H9 (cell line): ENCODE results near the gene TENM4. TPM values are rescaled to one million over a fixed set of nuclear protein-coding genes. Genes with fewer than 3 reads are reported as not detected.

Source experiments
- DNase-seq: peaks from one replicate; pipeline ENCODE4 v3.0.0-alpha.2; 2017
- H2AFZ ChIP-seq: one replicate; pipeline ENCODE4 v1.6.1; 2013; ENCODE audit warnings: mild to moderate bottlenecking, low read length, control low read depth, moderate library complexity
- H2AK5ac ChIP-seq: 2 replicates; pipeline ENCODE4 v1.6.1; 2013; ENCODE audit warnings: low read length, control low read depth, mixed read lengths; ENCODE audit not compliant: insufficient read length
- H2BK120ac ChIP-seq: one replicate; pipeline ENCODE4 v1.6.1; 2013; ENCODE audit warnings: low read depth, mild to moderate bottlenecking, low read length, control low read depth, inconsistent platforms; ENCODE audit not compliant: poor library complexity, severe bottlenecking
- H2BK12ac ChIP-seq: 2 replicates; pipeline ENCODE4 v1.6.1; 2013; ENCODE audit warnings: low read length, control low read depth, mixed read lengths, low read depth; ENCODE audit not compliant: insufficient read length
- H2BK15ac ChIP-seq: 2 replicates; pipeline ENCODE4 v1.6.1; 2013; ENCODE audit warnings: low read depth, low read length, control low read depth
- H2BK20ac ChIP-seq: one replicate; pipeline ENCODE4 v1.6.1; 2013; ENCODE audit warnings: low read depth, mild to moderate bottlenecking, low read length, control low read depth, inconsistent platforms; ENCODE audit not compliant: poor library complexity, severe bottlenecking
- H2BK5ac ChIP-seq: 2 replicates; pipeline ENCODE4 v1.6.1; 2013; ENCODE audit warnings: low read length, control low read depth, mixed read lengths; ENCODE audit not compliant: insufficient read length
- H3K14ac ChIP-seq: 2 replicates; pipeline ENCODE4 v1.6.1; 2013; ENCODE audit warnings: low read length, control low read depth; ENCODE audit not compliant: insufficient read depth
- H3K18ac ChIP-seq: 2 replicates; pipeline ENCODE4 v1.6.1; 2013; ENCODE audit warnings: low read depth, mild to moderate bottlenecking, mixed read lengths, low read length, control low read depth; ENCODE audit not compliant: insufficient read length
- H3K23ac ChIP-seq: 2 replicates; pipeline ENCODE4 v1.6.1; 2013; ENCODE audit warnings: low read length, control low read depth, mixed read lengths, low read depth; ENCODE audit not compliant: insufficient read length
- H3K23me2 ChIP-seq: 2 replicates; pipeline ENCODE4 v1.6.1; 2013; ENCODE audit warnings: low read depth, mild to moderate bottlenecking, mixed read lengths, low read length, control low read depth; ENCODE audit not compliant: insufficient read length, poor library complexity, severe bottlenecking
- H3K27ac ChIP-seq: 2 replicates; pipeline ENCODE4 v1.5.1; 2013; ENCODE audit warnings: low read length, control low read depth, mixed read lengths, low read depth; ENCODE audit not compliant: insufficient read length
- H3K27me3 ChIP-seq: 2 replicates; pipeline ENCODE4 v1.6.1; 2013; ENCODE audit warnings: low read length, control low read depth, inconsistent platforms; ENCODE audit not compliant: insufficient read depth
- H3K4ac ChIP-seq: 2 replicates; pipeline ENCODE4 v1.6.1; 2013; ENCODE audit warnings: low read depth, mild to moderate bottlenecking, control low read depth, inconsistent platforms, low read length, moderate library complexity
- H3K4me1 ChIP-seq: 2 replicates; pipeline ENCODE4 v1.6.1; 2013; ENCODE audit warnings: low read length, control low read depth, inconsistent platforms; ENCODE audit not compliant: insufficient read depth
- H3K4me2 ChIP-seq: 2 replicates; pipeline ENCODE4 v1.6.1; 2013; ENCODE audit warnings: low read length, control low read depth, mixed read lengths; ENCODE audit not compliant: insufficient read length, insufficient read depth
- H3K56ac ChIP-seq: 2 replicates; pipeline ENCODE4 v1.6.1; 2013; ENCODE audit warnings: low read depth, mild to moderate bottlenecking, mixed read lengths, low read length, control low read depth; ENCODE audit not compliant: insufficient read length
- H3K79me1 ChIP-seq: 2 replicates; pipeline ENCODE4 v1.6.1; 2013; ENCODE audit warnings: low read depth, mild to moderate bottlenecking, moderate library complexity, low read length, control low read depth, inconsistent platforms; ENCODE audit not compliant: insufficient read depth, poor library complexity, severe bottlenecking
- H3K79me2 ChIP-seq: 2 replicates; pipeline ENCODE4 v1.6.1; 2013; ENCODE audit warnings: low read length, control low read depth, inconsistent platforms; ENCODE audit not compliant: insufficient read depth
- H3K9ac ChIP-seq: 2 replicates; pipeline ENCODE4 v1.6.1; 2013; ENCODE audit warnings: low read length, control low read depth, mixed read lengths; ENCODE audit not compliant: insufficient read length; ENCODE audit errors: extremely low read depth
- H3K9me3 ChIP-seq: one replicate; pipeline ENCODE4 v1.6.1; 2013; ENCODE audit warnings: low read depth, low read length, inconsistent platforms; ENCODE audit not compliant: control insufficient read depth
- H3T11ph ChIP-seq: one replicate; pipeline ENCODE4 v1.6.1; 2013; ENCODE audit warnings: mild to moderate bottlenecking, low read length, control low read depth, inconsistent platforms
- H4K20me1 ChIP-seq: one replicate; pipeline ENCODE4 v1.6.1; 2013; ENCODE audit not compliant: control insufficient read depth, insufficient read length, insufficient read depth
- H4K5ac ChIP-seq: 2 replicates; pipeline ENCODE4 v1.6.1; 2013; ENCODE audit warnings: low read depth, mild to moderate bottlenecking, mixed read lengths, low read length, control low read depth; ENCODE audit not compliant: insufficient read length
- H4K8ac ChIP-seq: replicated peaks from 2 replicates; pipeline ENCODE4 v1.6.1; 2013; ENCODE audit warnings: low read length, control low read depth, mixed read lengths, low read depth; ENCODE audit not compliant: insufficient read length
- H4K91ac ChIP-seq: 2 replicates; pipeline ENCODE4 v1.6.1; 2013; ENCODE audit warnings: low read depth, mild to moderate bottlenecking, moderate library complexity, mixed read lengths, low read length, control low read depth; ENCODE audit not compliant: insufficient read length
- H3K27ac Mint-ChIP-seq, 3 experiments: 2 replicates in 2 of 3; 3 replicates in 1 of 3; pipeline ENCODE4 v1.8.0; 2020 to 2021; ENCODE audit warnings: mixed read lengths in 3 of 3, mild to moderate bottlenecking in 1 of 3, moderate library complexity in 1 of 3
- H3K27me3 Mint-ChIP-seq: 2 replicates; pipeline ENCODE4 v1.8.0; 2021; ENCODE audit warnings: low read depth, mild to moderate bottlenecking, moderate library complexity, mixed read lengths
- H3K36me3 Mint-ChIP-seq, 3 experiments: 2 replicates in 2 of 3; 3 replicates in 1 of 3; pipeline ENCODE4 v1.8.0; 2020 to 2021; ENCODE audit warnings: low read depth in 3 of 3, mixed read lengths in 3 of 3; ENCODE audit not compliant: insufficient read depth in 1 of 3
- H3K4me1 Mint-ChIP-seq, 2 experiments: 2 replicates each; pipeline ENCODE4 v1.8.0; 2020; ENCODE audit warnings: mixed read lengths in 2 of 2
- H3K4me3 Mint-ChIP-seq, 2 experiments: 2 replicates in 1 of 2; 3 replicates in 1 of 2; pipeline ENCODE4 v1.8.0; 2020 to 2021; ENCODE audit warnings: mild to moderate bottlenecking in 2 of 2, mixed read lengths in 2 of 2, moderate library complexity in 1 of 2
- H3K9me3 Mint-ChIP-seq, 2 experiments: 2 replicates in 1 of 2; 3 replicates in 1 of 2; pipeline ENCODE4 v1.8.0; 2020; ENCODE audit warnings: mild to moderate bottlenecking in 2 of 2, mixed read lengths in 2 of 2, moderate library complexity in 1 of 2
- CTCF ChIP-seq: fragments of 200-600 bp; sonication (generic); conservative IDR thresholded peaks from 3 replicates; pipeline ENCODE4 v1.8.0; 2021; ENCODE audit warnings: antibody characterized with exemption, mild to moderate bottlenecking
- WGBS: extraction: QIAGEN DNeasy Blood & Tissue Kit; methylation state at CpG from one replicate; pipeline ENCODE4 v1.1.7; 2013; ENCODE audit warnings: missing lambda C conversion rate, low lambda C conversion rate, mixed read lengths; ENCODE audit not compliant: insufficient read length; ENCODE audit errors: extremely low coverage; 5-methylcytosine and 5-hydroxymethylcytosine counted together
- total RNA-seq: library from RNA; stranded (reverse); gene quantifications from 2 replicates; pipeline ENCODE4 v1.2.1, GENCODE V29; 2021

Gene TENM4
- total RNA-seq, 1 experiment from 2014 or later, result 4.6 TPM

GRCh38 chr11:78910322-78910721 lies 530.5 kb downstream of the TENM4 start:
- Histone ChIP-seq H2BK15ac (no peak overlapping the region), H4K91ac (no peak overlapping the region), H3K79me2 (no peaks in the 10 kb centered on the region), H3T11ph (no peak overlapping the region), H3K18ac (no peak overlapping the region), H2AFZ (no peak overlapping the region), H2BK12ac (no peak overlapping the region), H4K8ac (no peak overlapping the region), H3K4ac (no peak overlapping the region), H3K79me1 (no peaks in the 10 kb centered on the region), H3K9me3 (no peaks in the 10 kb centered on the region), H3K56ac (no peak overlapping the region), H3K4me2 (no peak overlapping the region), H3K4me1 (no peaks in the 10 kb centered on the region), H2BK120ac (no peak overlapping the region), H2BK20ac (no peak overlapping the region), H4K20me1 (no peaks in the 10 kb centered on the region), H3K23ac (no peak overlapping the region), H2AK5ac (no peak overlapping the region), H3K23me2 (no peaks in the 10 kb centered on the region), H2BK5ac (no peak overlapping the region), H3K27ac (no peak overlapping the region), H3K27me3 (no peaks in the 10 kb centered on the region), H3K14ac (no peak overlapping the region), H4K5ac (no peak overlapping the region), H3K9ac (no peak overlapping the region)
- Mint-ChIP-seq H3K9me3 (no peaks in the 10 kb centered on the region), H3K27me3 (peaks cover 18% of the 10 kb centered on the region), H3K4me1 (peaks cover 4 to 12% of the 10 kb centered on the region in 2 experiments), H3K27ac (no peak overlapping the region), H3K36me3 (no peaks in the 10 kb centered on the region), H3K4me3 (no peak overlapping the region)
- no peak for TF ChIP-seq CTCF
- no peak for DNase-seq
- no CpG with 5 or more reads among the region's 4 CpGs for WGBS
